ENCODE data around the gene XPR1.
"Not testable (repeated sequence)": the region's sequence is repeated elsewhere in the genome, so short reads cannot be mapped to it uniquely, and the experiment has no call there.

The XPR1 gene

GRCh38 chr1:180711260-180711659, 79.4 kb downstream of the XPR1 start:
- not testable (repeated sequence) for DNase-seq

GRCh38 chr1:180720753-180721152, 88.9 kb downstream of the XPR1 start:
- no peak for DNase-seq

- no peak for DNase-seq
Measured at GRCh38 chr1:180722586-180722985, 90.8 kb downstream of the XPR1 start.

- no peak for DNase-seq
Measured at GRCh38 chr1:180724055-180724454, 92.2 kb downstream of the XPR1 start.

- DNase-seq, result not testable (repeated sequence)
Measured at GRCh38 chr1:180726024-180726423, 94.2 kb downstream of the XPR1 start.

- not testable (repeated sequence) for DNase-seq
Measured at GRCh38 chr1:180727751-180728150, 95.9 kb downstream of the XPR1 start.

GRCh38 chr1:180728472-180729106, 96.8 kb downstream of the XPR1 start:
- no peak for DNase-seq

GRCh38 chr1:180731131-180731530, 99.3 kb downstream of the XPR1 start:
- no peak for DNase-seq

GRCh38 chr1:180732866-180733265, 101.0 kb downstream of the XPR1 start:
- DNase-seq, result no peak

GRCh38 chr1:180734366-180734765, 102.5 kb downstream of the XPR1 start:
- DNase-seq, result no peak

GRCh38 chr1:180742663-180743062, 110.8 kb downstream of the XPR1 start:
- DNase-seq, result no peak

GRCh38 chr1:180743868-180744267, 112.0 kb downstream of the XPR1 start:
- no peak for DNase-seq

- DNase-seq, result no peak
Measured at GRCh38 chr1:180745098-180745497, 113.3 kb downstream of the XPR1 start.

- DNase-seq, result no peak
Measured at GRCh38 chr1:180751921-180752320, 120.1 kb downstream of the XPR1 start.

GRCh38 chr1:180754453-180754852, 122.6 kb downstream of the XPR1 start:
- no peak for DNase-seq

GRCh38 chr1:180757657-180758056, 125.8 kb downstream of the XPR1 start:
- DNase-seq, result no peak

GRCh38 chr1:180762796-180763195, 131.0 kb downstream of the XPR1 start:
- no peak for DNase-seq

- no peak for DNase-seq
Measured at GRCh38 chr1:180765151-180765550, 133.3 kb downstream of the XPR1 start.

- DNase-seq, result no peak
Measured at GRCh38 chr1:180769889-180770288, 138.1 kb downstream of the XPR1 start.

- DNase-seq, result no peak
Measured at GRCh38 chr1:180773210-180773865, 141.5 kb downstream of the XPR1 start.

- no peak for DNase-seq
Measured at GRCh38 chr1:180775801-180776200, 144.0 kb downstream of the XPR1 start.

- no peak for DNase-seq
Measured at GRCh38 chr1:180777072-180777689, 145.4 kb downstream of the XPR1 start.

- no peak for DNase-seq
Measured at GRCh38 chr1:180778782-180779398, 147.1 kb downstream of the XPR1 start.
